GM08714 (cell line): ENCODE results near the gene GTF3C1.

ENCODE experiments used
- H3K4me3 ChIP-seq: fragments of 200-500 bp; sonication (Bioruptor generic); 2 replicates; pipeline ENCODE4 v1.5.1; 2014; ENCODE audit warnings: mild to moderate bottlenecking, low read length, inconsistent platforms
- ZNF274 ChIP-seq: IDR thresholded peaks from 2 replicates; pipeline ENCODE4 v1.6.1; 2012; ENCODE audit warnings: mild to moderate bottlenecking, low read depth, low read length

GTF3C1 gene

DNA sequence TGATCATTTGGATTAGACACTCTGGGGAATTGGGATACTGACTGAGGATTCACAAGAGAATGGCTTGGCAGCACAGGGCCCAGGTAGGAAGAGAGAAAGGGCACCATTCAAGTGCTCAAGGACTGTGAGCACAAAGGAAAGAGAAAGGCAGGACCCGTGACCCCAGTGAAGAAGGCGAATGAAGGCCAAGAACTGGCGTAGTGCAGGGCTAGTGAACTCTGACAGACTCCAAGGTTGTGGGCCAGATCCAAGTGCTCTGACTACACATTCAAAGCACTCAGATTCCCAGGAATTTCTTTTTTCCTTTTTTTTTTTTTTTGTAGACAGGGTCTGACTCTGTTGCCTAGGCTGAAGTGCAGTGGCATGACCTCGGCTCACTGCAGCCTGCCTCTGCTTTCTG is 5.0 kb downstream of the GTF3C1 start:
- H3K4me3 ChIP-seq: no peak overlapping the region
- TF ChIP-seq ZNF274: no peak

DNA sequence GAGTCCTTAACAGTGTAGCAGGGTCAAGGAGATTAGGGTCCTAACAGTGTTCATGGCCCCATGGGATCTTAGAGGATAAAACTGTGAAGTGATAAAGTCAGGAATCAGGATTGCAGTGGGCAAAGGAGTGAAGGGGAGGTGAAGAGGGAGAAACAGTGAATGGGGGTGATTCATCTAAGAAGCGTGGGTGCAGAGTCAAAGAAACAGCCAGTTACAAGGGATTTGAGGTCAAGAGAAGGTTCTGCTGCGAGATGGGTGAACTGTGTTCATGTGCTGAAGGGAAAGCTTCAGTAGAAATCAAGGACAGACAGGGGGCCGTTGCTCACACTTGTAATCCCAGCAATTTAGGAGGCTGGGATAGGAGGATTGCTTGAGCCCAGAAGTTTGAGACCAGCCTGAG is 5.9 kb downstream of the GTF3C1 start:
- no peak for TF ChIP-seq ZNF274
- H3K4me3 ChIP-seq: no peak overlapping the region

DNA sequence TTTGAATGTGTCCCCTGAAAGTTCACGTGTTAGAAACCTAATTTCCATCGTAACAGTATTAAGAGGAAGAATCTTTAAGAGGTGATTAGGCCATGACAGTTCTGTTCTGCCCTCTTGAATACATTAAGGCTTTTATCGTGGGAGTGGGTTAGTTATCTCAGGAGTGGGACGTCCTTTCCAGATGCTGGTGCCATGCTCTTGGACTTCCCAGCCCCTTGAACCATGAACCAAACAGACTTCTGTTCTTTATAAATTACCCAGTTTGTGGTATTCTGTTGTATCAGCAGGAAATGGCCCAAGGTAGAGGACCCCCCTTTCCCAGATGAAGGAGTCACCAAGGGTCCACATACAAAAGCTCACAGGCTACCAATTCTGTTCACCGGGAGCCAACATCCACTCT is 10.1 kb downstream of the GTF3C1 start:
- TF ChIP-seq ZNF274: no peak
- no peak overlapping the region for H3K4me3 ChIP-seq

DNA sequence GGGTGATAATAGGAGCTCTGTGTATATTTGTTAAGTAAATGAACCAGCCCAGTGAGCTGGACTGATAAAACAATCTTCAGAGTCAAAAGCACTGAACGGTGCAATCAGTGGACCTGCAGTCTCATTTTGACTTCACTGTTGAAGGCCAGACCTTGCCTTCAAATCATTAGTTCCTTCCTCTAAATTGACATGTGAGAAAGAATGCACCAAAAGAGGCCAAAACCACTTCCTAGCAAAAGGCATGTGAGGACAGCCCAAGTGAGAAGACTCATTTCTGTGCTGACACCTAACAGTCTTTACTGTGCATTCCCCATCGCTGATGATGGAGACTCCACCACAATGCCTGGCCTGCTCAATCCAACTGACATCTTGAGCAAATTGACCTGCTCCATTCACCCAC is 10.6 kb downstream of the GTF3C1 start:
- no peak for TF ChIP-seq ZNF274
- H3K4me3 ChIP-seq: no peak overlapping the region

DNA sequence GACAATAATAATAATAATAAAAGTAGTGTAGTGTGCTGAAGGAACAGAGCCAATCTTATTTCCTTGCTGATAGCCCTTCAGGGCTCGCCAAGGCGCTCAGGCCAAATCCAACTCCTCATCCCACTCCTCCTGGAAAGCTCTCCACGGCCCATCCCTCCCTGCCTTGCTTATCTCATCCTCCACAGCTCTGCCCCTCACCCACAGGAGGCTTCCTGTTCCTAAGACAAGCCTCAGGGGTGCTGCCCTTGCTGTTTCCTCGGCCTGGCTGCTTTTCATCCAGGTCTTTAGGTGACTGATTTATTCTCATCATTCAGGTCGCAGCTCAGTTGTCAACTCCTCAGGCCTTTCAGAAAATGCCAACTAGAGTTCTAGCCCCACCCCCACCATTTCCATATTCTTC is 11.2 kb downstream of the GTF3C1 start:
- TF ChIP-seq ZNF274: no peak
- H3K4me3 ChIP-seq: no peak overlapping the region

DNA sequence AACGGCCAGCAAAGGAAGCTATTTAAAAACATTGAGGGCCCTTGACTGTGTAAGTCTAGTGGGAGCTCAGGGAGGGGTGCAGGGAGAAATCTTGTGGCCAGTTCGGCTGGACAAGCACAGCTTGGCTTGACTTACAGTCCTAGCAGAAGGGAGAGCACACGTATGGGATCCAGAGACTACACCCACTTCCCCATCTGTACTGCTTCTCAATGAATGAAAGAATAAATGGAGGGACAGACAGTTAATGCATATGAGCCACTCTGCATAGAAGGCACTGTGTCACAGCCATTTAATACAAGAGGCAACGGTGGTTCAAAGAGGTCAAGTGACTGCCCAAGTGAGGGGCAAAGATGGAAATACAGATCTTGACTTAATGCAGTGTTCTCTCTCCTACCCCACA is 15.5 kb downstream of the GTF3C1 start:
- H3K4me3 ChIP-seq: no peak overlapping the region
- TF ChIP-seq ZNF274: no peak

DNA sequence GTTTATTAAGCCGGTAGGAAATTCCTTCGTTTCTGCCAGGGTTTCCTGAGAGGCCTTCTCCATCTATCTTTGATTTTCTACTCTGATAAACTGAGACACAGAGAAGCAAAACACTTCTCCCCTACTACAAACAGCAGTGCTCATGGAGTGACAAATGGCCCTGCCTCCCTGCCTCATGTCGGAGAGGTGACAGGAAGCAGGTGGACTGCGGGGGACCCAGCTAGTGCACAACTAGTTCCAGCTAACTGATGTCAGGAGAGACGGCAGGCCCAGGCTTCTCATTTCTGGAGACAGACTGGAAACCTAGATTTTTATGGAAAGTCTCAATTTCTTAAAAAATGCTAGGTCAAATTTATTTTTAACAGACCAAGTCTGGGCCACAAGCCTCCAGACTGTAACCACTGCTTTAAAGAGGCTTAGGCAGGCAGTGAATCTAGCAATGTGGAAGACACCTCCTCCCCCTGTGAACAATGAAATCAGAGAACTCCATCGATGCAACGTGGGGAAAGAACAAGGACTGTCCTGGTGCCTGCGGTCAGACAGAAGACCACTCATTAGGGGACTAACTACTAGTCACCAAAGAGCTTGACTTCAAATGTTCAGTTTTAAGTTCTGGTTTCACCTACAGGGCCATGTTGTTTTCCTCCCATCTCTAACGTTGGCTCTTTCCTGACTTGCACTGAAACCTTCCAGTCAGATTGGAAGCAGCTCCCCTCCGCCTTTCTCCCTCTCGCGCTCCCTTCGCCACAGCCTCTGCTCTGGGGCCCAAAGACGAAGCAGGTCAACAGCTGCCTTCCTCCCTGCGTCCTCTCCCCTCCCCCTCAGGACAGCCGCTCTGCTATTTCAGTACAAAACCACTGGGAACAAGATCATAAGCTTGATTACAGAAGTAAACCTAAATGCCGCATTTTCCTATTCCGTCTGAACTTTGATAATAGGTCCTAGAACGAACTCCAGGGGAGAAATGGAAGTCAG is 17.6 kb downstream of the GTF3C1 start:
- TF ChIP-seq ZNF274: no peak
- H3K4me3 ChIP-seq: no peak overlapping the region

DNA sequence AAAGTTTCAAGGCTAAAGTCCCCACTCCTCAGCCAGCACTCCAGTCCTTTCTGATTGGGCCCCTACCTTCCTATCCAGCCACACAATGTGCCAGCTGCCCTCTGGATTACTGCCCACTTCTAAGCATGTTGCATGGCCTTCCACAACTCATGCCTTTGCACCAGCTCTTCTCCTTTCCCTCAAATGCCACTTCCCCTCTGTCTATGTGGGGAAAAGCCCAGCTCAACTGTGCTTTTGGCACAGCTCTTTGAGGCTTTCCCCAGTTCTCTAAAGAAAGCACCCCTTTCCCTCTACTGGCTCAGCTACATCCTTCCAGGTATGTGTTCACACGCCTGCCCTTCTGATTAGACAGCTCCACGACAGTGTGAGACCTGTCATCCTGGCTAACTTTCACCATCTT is 18.5 kb downstream of the GTF3C1 start:
- no peak overlapping the region for H3K4me3 ChIP-seq
- TF ChIP-seq ZNF274: no peak

DNA sequence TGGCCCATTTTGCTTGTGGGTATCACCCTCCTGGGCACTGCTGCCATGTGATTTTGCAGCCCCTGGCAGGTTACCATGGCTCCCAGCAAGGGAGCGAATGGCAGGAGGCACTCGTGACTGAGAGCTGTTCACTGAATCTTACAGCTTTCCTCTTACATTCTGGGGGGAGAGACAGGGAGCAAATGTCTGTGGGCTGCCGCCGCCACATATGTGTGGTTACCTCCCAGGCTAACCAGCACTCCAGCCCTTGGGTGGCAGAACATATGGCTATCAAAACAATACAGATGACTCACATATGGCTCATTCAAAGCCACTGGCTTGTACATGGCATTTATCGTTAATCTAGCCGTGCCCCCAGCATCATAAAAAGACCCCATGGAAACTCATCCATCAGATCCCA is 19.8 kb downstream of the GTF3C1 start:
- H3K4me3 ChIP-seq: no peak overlapping the region
- no peak for TF ChIP-seq ZNF274

DNA sequence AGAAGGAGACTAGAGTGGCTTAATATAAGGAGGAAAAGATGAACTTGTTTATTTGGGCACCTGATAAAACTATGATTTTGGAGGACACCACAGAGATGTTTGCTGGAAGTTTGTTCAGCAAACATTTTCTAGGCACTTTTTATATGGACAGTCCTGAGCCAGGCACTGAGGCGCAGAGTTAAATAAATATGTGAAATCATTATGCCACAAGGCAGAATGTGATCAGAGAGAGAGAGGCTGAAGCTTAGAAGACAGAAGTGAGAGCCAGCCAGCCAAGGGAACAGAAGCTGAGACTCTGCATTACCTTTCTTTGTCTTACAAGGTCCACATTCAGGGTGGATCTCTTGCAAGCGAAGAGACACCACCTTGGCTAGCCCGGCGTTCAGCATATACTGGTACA is 21.4 kb downstream of the GTF3C1 start:
- no peak for TF ChIP-seq ZNF274
- no peak overlapping the region for H3K4me3 ChIP-seq

DNA sequence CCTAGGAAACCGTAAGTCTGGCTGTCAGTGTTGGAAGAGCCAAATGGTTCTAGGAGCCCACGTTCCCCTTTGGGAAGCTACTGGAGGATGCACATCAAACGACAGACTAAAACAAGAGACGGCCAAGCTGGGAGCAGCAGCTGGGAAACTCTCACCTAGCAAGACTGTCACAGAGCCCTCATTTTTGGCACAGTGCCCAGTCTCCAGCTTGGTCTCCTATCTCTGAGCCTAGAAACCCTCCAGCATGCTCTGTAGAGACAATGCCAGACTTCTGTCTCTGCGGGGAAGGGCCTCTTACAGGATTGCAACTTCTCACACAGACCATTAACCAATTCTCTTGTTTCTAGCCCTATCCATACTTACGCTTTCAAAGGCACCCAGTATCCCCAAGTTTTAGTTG is 23.5 kb downstream of the GTF3C1 start:
- no peak for TF ChIP-seq ZNF274

DNA sequence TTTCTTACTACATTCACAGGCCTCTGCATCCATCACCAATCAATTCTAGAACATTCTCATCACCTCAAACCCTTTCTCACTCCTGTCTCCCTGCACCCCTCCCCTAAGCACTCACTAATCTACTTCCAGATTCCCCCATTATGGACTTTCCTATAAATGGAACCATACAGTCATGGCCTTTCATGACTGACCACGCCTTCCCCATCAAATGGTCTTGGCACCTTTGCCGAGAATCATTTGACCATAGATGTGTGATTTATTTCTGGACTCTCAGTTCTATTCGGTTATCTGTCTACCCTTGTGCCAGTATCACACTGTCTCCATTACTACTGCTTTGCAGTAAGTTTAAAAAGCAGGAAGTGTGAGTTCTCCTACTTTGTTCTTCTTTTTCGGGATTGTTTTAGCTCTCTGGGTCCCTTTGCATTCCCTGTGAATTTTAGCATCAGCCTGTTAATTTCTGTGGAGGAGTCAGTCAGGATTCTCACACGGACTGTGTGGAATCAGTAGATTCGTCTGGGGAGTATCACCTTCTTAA is 27.5 kb downstream of the GTF3C1 start:
- no peak for TF ChIP-seq ZNF274
- H3K4me3 ChIP-seq: no peak overlapping the region

More for the DNA sequence above, 23.5 kb downstream of the GTF3C1 start:
- no peak overlapping the region for H3K4me3 ChIP-seq

DNA sequence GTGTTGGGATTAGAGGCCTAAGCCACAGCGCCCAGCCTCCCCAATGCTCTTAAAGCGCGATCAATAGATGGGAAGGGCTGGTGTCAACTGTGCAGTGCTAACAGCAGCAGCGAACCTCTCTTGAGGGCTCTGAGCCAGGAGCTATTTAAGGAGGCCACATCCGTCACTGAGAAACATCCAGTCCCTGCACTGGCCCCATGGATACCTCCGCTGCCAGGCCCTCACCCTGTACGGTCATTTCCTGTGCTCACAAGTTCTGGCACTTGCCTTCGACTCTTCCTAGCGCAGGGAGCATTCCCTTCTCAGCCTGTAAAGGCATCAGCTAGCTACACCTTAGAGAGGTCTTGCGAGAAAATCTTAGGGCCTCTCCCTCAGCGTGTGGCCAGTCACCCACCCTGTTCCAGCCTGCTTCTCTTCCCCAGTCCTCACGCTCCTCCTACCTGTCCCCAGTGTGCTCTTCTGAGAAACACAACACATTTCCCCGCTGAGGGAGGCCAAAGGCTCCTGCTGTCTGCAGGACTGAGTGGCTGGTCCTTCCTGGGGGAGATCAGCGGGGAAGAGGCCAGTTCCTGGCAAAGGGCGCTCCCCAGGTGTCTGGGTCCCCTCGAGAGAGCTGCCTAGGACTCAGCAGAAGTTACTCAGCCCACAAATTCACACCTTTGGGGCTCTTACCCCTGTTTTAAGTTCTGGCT is 28.6 kb downstream of the GTF3C1 start:
- no peak for TF ChIP-seq ZNF274
- no peak overlapping the region for H3K4me3 ChIP-seq

DNA sequence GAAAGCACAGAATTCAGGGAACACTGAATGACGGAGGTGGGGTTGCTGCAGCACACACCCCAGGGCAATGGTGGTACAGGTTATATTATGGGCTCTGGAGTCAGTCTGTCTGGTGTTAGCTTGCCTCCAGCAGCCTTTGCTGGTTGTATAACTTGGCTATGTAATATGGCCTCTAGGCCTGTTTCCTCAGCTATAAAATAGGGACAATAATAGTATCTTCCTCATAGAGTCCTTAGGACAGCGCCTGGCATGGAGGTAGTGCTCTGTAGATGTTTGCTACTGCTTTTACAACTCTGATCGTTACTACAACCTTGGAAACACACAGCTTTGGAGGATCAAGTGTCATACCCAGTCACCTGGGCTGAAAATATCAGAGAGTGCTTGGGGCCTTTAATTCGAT is 31.5 kb downstream of the GTF3C1 start:
- H3K4me3 ChIP-seq: no peak overlapping the region
- no peak for TF ChIP-seq ZNF274

DNA sequence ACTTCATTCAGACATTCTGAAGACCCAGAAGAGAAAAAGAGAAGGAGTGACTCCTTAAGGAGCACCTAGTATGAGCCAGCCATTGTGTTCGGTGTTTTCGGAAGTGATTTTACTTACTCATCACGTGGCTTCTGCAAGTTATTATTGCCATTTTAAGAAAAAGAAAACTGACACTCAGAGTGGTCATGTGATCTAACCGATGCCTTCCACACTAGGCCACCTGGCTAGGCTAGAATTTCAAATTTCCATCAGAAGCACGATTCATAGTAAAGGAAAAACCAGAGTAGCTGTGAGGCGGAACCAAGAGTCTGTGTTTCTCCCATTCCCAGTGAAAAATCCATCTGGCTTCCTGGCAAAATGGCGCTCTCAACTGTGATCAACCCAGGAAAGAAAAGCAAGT is 32.0 kb downstream of the GTF3C1 start:
- TF ChIP-seq ZNF274: no peak
- no peak overlapping the region for H3K4me3 ChIP-seq
